Stimulated activated CD4-positive, alpha-beta T cell treated with anti-CD3 and anti-CD28 coated beads, TNF-alpha, amount 100 ng/mL, for 1 hour (primary cell): ENCODE data around the gene PRSS22.

Experiments used
- DNase-seq, 3 donors: peaks; one replicate each; pipeline ENCODE4 v3.0.0-alpha.2; 2020; ENCODE audit warnings: low read depth in 3 of 3, low spot score in 1 of 3

Gene PRSS22

DNA sequence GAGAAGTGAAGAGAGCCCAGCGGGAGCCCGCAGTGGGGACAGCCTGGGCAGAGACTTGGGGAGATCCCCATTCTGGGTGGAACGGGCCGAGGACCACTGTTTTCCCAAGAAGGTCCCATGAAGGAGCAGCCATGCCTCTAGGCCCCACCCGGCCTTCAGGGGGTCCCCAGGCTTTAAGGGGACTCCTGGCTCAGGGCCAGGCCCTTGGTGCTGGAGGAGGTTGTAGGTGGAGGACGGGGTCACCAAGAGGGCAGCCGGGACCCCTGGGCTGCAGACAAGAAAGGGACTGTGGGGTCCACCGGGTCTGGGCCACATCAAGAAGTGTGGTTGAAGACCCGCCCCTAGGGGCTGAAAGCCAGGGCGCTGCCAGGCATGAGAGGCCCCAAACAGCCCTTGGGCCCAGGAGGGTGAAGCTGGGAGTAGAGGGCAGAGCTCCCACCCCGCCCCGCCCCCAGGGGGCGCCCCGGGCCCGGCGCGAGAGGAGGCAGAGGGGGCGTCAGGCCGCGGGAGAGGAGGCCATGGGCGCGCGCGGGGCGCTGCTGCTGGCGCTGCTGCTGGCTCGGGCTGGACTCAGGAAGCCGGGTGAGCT lies 41.1 kb downstream of the PRSS22 start, which contains the start of gene PRSS21:
Gene PRSS21, plus strand, starts transcription at position 487 of the 589 bp plus-strand sequence. Its CDS starts 32 bp downstream, at position 519.
- peak in 1 of 3 donors; percentile 17 for DNase-seq

DNA sequence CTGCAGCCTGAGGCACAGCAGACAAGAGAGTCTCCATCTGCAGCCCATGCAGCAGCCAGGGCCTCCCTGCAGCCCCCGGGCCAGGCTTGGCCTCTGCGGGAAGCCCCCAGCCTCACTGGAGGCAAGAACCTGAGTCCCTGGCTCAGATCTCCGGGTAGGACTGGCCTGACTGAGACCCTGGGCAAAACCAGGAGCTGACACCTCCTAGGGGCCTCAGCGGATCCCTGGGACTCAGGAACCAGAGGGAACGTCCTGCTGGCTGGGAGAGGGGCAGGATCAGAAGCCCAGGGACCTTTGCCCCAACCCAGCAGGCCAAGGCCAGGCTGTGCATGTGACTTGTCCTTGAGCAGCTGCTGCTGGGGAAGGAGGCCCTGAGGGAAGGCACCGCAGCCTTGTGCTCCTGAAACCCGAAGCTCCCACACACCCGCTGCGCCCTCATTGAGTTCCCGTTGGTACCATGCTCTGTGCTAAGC lies 42.6 kb downstream of the PRSS22 start:
- DNase-seq, result no peak

GRCh38 chr16:2814551-2815298 lies 43.2 kb downstream of the PRSS22 start:
- DNase-seq, result no peak

DNA sequence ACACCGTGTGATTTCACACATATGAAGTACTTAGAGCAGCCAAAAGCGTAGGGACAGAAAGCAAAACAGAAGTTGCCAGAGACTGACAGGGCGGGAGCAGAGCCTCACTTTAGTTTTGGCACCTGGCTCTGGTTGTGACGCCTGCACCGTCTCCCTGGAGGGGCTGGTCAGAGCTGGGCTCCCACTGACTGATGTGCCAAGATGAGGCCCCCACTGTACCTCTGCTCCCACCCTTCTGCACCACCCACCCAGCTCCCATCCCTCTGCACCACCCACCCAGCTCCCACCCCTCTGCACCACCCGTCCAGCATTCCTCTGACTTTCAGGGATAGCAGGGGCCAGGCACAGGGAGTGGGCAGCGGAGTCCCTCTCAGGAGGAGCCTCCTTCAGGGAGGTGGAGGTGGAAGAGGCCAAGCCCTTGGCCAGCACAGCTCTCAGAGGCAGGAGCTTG lies 44.2 kb downstream of the PRSS22 start:
- DNase-seq, result no peak

DNA sequence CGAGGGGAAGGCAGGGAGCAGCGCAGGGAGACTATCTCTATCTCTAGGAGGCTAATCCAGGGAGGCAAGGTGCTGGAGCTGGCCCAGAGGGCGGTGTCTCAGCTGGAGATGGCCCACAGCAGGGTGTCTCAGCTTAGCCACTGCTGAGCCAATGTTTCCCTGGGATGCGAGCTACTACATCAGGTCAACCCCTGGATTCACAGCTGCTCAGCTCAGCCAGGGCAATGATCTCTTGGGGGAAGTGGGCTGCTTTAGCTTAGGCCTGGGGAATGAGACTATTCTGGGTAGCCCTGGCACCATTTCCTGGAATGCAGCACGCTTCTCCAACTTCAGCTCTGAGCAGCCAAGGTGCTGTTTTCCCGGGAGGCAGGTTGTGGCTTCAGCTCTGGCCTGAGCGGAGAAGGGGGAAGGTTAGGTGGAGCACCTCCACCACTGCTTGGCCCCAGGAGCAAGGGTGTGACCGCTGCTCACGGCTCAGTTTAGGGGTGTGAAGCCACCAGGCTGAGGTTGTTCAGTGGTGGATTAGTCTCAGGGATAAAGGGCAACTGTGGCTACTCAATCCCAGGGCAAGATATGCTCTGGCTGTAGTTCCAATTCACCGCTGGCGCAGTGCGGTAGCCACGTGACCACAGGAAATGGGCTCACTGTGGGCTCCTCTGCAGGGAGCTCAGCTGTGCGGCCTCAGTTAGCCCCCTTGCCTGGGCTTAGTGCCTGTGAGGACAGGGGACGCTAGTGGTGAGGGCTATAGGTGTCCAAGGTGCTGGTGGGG lies 46.1 kb downstream of the PRSS22 start:
- no peak for DNase-seq

- DNase-seq, result no peak
Measured at GRCh38 chr16:2810651-2811050, 47.3 kb downstream of the PRSS22 start.

GRCh38 chr16:2809149-2809760 lies 48.7 kb downstream of the PRSS22 start:
- no peak for DNase-seq

GRCh38 chr16:2808181-2808580 lies 49.8 kb downstream of the PRSS22 start:
- no peak for DNase-seq

GRCh38 chr16:2806286-2806685 lies 51.7 kb downstream of the PRSS22 start:
- DNase-seq, result no peak

- no peak for DNase-seq
Measured at GRCh38 chr16:2804728-2805127, 53.2 kb downstream of the PRSS22 start.

DNA sequence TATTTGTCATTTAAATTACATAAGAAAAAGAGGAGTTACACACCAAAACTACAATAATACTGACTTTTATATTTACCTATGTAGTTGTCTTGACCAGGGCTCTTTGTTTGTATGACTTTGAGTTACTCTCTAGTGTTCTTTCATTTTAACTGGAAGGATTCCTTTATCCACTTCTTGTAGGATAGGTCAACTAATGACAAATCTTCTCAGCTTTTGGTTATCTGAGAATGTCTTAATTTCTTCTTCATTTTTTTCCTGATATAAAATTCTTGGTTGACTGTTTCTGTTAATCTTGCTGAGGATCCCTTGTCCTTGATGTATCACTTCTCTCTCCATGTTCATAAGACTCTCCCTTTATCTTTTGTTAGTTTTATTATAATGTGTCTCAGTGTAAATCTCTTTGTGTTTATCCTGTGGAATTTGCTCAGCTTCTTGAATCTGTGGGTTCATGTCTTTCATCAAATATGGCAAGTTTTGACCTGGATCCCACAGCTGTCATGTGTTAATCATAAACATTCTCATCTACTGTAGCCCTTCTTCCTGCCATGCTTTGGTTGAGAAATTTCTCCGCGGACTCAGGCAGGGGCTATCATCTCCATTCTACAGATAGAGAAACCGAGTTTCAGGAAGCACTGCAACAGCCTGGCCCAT lies 54.3 kb downstream of the PRSS22 start:
- DNase-seq, result no peak
